Measurements from ENCODE around the gene HPRT1. TPM values are rescaled to one million over a fixed set of nuclear protein-coding genes. Genes with fewer than 3 reads are reported as not detected.

The HPRT1 gene
- total RNA-seq, 1 donor from 2014 or later, result 15.2 TPM

DNA sequence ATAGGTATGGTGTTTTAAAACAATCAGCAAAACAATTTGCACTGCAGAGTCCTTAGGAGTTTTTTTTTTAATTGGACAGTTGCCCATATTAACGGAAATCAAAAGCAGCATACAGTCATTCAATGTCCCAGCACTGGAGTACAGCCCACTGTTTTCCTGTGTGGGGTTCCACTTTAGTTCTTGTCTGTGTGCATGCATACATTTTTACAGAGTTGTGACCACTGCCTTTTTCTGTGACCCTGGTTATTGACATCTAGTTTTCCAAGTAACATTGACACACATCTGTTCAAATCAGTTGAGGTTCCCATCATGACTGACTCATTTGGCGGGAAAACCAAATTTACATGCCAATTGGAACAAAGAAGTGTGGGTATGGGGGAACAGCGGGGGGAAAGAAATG, 83.3 kb downstream of the HPRT1 start:
- Histone ChIP-seq H3K27ac (no peak overlapping the region), H3K36me3 (no peaks in the 10 kb centered on the region), H3K4me3 (no peak overlapping the region), H3K27me3 (peaks cover 17% of the 10 kb centered on the region), H3K9me3 (no peaks in the 10 kb centered on the region), H3K4me1 (no peaks in the 10 kb centered on the region)
- TF ChIP-seq, protein P1, sequence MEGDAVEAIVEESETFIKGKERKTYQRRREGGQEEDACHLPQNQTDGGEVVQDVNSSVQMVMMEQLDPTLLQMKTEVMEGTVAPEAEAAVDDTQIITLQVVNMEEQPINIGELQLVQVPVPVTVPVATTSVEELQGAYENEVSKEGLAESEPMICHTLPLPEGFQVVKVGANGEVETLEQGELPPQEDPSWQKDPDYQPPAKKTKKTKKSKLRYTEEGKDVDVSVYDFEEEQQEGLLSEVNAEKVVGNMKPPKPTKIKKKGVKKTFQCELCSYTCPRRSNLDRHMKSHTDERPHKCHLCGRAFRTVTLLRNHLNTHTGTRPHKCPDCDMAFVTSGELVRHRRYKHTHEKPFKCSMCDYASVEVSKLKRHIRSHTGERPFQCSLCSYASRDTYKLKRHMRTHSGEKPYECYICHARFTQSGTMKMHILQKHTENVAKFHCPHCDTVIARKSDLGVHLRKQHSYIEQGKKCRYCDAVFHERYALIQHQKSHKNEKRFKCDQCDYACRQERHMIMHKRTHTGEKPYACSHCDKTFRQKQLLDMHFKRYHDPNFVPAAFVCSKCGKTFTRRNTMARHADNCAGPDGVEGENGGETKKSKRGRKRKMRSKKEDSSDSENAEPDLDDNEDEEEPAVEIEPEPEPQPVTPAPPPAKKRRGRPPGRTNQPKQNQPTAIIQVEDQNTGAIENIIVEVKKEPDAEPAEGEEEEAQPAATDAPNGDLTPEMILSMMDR (IDR thresholded peaks at IDR 0.05), result no peak
- no peak for DNase-seq
- no peak for ATAC-seq
- intact Hi-C loops (cut with DNase I), result no loop called here

DNA sequence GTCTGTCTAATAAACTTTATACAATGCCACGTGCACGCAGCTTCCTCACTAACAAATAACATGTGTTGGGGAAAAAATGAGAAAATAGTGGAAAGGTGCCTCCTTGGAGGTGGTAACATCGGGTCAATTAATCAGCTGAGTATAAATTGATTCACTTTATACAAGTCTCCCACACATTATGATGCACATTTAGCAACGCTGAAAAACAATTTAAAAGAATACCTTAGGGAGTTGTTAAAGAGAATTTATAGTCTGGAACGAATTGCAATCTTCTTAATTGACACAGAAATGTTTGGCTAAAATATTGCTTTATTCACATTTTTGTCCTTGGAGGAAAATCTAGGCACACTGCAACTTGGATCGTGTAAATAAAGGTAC, 84.2 kb downstream of the HPRT1 start:
- no peaks in the 10 kb centered on the region for H3K36me3 ChIP-seq
- DNase-seq (no peak), ATAC-seq (no peak)
- TF ChIP-seq, protein P1 (IDR thresholded peaks at IDR 0.05), result no peak
- H3K4me3 ChIP-seq, result no peak overlapping the region
- no peak overlapping the region for H3K27ac ChIP-seq
- H3K9me3 ChIP-seq, result no peaks in the 10 kb centered on the region
- peaks cover 20% of the 10 kb centered on the region for H3K27me3 ChIP-seq
- H3K4me1 ChIP-seq, result no peaks in the 10 kb centered on the region
- intact Hi-C loops (cut with DNase I), result no loop called here

DNA sequence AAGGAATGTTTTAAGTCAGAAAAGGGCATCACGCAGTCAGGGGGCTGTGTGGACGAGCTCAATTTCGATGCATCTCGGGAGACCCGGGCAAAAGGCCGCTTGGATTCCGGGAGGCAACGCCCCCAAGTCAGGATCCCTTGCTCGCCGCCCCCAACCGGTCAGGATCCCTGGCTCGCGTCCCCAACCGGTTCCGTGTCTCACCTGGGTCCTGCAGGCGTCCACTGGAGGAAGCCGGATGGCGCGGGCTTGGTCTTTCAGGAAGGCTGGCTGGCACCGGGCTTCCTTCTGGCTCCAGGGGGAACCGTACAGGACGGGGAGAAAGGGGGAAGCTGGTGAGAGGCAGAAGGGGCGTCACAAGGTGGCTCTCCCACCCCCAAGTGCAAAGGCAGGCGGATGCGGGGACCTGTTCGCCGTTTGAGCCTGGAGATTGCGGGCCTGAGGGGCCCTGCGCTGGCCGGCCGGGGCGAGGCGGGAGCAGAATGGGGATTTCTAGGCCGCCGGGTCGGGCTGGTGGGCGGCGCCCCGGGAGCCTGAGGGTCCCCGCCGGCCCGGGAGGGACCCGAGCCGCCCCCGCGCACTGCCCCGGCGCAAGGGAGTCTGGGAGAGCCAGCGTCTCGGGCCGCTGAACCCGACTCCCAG, 84.7 kb downstream of the HPRT1 start:
- Histone ChIP-seq H3K4me1 (no peaks in the 10 kb centered on the region), H3K27ac (no peak overlapping the region), H3K27me3 (peaks cover 20% of the 10 kb centered on the region), H3K9me3 (no peaks in the 10 kb centered on the region), H3K4me3 (peak overlapping the region; percentile 16), H3K36me3 (no peaks in the 10 kb centered on the region)
- peak; percentile 9 for ATAC-seq
- intact Hi-C loops (cut with DNase I), result no loop called here
- no peak for DNase-seq
- TF ChIP-seq, protein P1 (IDR thresholded peaks at IDR 0.05), result no peak

DNA sequence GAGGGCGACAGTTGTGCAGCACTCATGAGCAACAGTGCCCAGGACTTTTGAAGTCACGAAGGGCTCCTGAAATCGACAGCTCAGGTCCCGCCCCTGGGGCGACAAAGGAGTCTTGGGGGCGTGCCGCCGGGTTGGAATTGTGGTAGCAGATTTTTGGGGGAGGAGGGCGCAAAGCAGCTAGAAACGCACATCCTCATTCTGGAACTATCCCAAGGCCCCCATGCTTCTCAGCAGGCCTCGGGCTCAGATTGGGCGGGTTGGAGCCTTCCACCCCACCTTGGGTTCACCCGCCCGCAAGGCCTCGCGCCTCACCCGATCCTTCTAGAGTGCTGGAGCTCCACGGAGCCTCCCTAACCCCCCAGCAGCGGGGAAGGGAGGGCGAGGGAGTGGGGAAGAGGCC, 85.5 kb downstream of the HPRT1 start:
- H3K36me3 ChIP-seq, result no peaks in the 10 kb centered on the region
- ATAC-seq, result no peak
- no peak for DNase-seq
- TF ChIP-seq, protein P1 (IDR thresholded peaks at IDR 0.05), result no peak
- intact Hi-C loops (cut with DNase I), result no loop called here
- no peaks in the 10 kb centered on the region for H3K4me1 ChIP-seq
- no peak overlapping the region for H3K27ac ChIP-seq
- H3K27me3 ChIP-seq, result peaks cover 20% of the 10 kb centered on the region
- no peaks in the 10 kb centered on the region for H3K9me3 ChIP-seq
- H3K4me3 ChIP-seq, result no peak overlapping the region

DNA sequence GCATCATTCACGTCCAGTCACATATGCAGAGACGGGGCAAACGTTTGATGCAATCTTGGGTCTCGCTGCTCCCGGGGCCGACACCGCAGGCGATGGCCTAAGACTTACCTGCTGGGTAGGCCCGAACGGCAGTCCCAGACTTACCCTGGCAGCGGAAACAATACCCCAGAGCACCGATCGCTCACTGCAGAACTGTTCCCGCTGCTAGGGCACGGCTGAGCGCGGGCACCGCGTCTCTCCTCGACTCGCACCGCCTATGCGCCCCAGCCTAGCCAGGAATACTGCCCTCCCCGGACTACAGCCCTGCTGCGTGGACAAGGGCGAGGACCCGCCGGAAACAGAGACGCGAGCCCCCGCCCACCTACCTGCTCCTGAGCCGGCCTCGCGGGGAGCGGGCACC, 86.2 kb downstream of the HPRT1 start:
- Histone ChIP-seq H3K27ac (no peak overlapping the region), H3K9me3 (no peaks in the 10 kb centered on the region), H3K27me3 (peaks cover 20% of the 10 kb centered on the region), H3K4me3 (no peak overlapping the region), H3K4me1 (no peaks in the 10 kb centered on the region), H3K36me3 (no peaks in the 10 kb centered on the region)
- DNase-seq, result no peak
- intact Hi-C loops (cut with DNase I), result no loop called here
- no peak for ATAC-seq
- TF ChIP-seq, protein P1 (IDR thresholded peaks at IDR 0.05), result no peak

Measured in upper lobe of right lung (tissue), 1 donor.